ENCODE data around the gene STX12. TPM values are rescaled to one million over a fixed set of nuclear protein-coding genes. Genes with fewer than 3 reads are reported as not detected.

STX12 gene
- polyA plus RNA-seq, 1 of the 3 experiments (the other 2 are of a cell fraction): 12.9 TPM

DNA sequence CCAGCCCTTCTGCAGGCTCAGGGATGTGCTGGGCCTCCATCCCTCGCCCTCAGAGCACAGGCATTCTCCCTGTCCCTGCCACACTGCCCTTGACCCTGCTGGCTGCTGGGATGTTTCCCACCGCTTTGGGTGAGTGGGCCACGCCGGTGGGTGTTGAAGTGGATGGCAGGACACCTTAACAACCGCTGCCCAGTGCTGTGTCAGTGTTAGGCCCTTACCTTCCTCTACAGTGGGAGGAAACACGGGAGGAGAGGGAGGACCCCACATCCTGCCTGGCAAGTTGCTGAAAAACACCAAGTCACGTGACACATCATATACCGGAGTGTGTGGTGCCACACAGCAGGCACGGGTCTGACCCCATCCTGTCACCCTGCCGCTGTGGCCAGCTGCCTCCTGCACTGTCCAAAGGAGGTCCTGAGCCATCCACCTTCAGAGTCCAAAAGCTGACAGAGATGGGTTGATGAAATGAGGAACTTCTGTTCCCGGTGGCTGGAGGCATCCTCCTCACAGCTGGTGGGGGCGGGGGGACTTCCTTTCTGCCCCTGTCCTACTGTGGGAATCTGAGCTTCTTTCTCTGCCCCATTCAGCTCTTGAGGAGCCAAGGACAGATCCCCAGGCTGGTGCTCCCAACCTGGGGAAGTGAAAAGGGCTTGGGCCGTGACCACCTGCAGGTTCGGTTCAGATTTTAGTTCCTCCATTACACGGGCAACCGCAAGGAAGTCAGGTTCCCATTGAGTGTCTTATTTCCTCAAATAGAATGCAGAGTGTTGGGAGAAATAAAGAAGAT is 96.1 kb downstream of the STX12 start:
- no peaks in the 10 kb centered on the region for H3K9me3 ChIP-seq
- H3K9me2 ChIP-seq: no peaks in the 10 kb centered on the region
- no peak overlapping the region for H3K27ac ChIP-seq (ENCODE audit: low read depth in 2 of 2, low read length in 1 of 2)
- no peak overlapping the region for H3K4me2 ChIP-seq
- no peak overlapping the region for H3K4me3 ChIP-seq (ENCODE audit: low read depth in 2 of 2, low read length in 1 of 2)
- no peak for TF ChIP-seq EZH2phosphoT487 (IDR thresholded peaks at IDR 0.05; ENCODE audit: borderline replicate concordance, low read depth)
- TF ChIP-seq TAF1 (IDR thresholded peaks at IDR 0.05; ENCODE audit: borderline replicate concordance, low read depth, low read length): no peak
- no peak for TF ChIP-seq RCOR1 (IDR thresholded peaks at IDR 0.05; ENCODE audit: low read length)
- TF ChIP-seq, protein P1, sequence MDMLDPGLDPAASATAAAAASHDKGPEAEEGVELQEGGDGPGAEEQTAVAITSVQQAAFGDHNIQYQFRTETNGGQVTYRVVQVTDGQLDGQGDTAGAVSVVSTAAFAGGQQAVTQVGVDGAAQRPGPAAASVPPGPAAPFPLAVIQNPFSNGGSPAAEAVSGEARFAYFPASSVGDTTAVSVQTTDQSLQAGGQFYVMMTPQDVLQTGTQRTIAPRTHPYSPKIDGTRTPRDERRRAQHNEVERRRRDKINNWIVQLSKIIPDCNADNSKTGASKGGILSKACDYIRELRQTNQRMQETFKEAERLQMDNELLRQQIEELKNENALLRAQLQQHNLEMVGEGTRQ (IDR thresholded peaks at IDR 0.05; ENCODE audit: borderline replicate concordance, low read depth, low read length): no peak
- no peak for TF ChIP-seq YY1 (IDR thresholded peaks at IDR 0.05; ENCODE audit: low read depth)
- TF ChIP-seq, protein P2, sequence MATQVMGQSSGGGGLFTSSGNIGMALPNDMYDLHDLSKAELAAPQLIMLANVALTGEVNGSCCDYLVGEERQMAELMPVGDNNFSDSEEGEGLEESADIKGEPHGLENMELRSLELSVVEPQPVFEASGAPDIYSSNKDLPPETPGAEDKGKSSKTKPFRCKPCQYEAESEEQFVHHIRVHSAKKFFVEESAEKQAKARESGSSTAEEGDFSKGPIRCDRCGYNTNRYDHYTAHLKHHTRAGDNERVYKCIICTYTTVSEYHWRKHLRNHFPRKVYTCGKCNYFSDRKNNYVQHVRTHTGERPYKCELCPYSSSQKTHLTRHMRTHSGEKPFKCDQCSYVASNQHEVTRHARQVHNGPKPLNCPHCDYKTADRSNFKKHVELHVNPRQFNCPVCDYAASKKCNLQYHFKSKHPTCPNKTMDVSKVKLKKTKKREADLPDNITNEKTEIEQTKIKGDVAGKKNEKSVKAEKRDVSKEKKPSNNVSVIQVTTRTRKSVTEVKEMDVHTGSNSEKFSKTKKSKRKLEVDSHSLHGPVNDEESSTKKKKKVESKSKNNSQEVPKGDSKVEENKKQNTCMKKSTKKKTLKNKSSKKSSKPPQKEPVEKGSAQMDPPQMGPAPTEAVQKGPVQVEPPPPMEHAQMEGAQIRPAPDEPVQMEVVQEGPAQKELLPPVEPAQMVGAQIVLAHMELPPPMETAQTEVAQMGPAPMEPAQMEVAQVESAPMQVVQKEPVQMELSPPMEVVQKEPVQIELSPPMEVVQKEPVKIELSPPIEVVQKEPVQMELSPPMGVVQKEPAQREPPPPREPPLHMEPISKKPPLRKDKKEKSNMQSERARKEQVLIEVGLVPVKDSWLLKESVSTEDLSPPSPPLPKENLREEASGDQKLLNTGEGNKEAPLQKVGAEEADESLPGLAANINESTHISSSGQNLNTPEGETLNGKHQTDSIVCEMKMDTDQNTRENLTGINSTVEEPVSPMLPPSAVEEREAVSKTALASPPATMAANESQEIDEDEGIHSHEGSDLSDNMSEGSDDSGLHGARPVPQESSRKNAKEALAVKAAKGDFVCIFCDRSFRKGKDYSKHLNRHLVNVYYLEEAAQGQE (IDR thresholded peaks at IDR 0.05; ENCODE audit: low read depth, low read length): no peak
- no peak for TF ChIP-seq GABPA (IDR thresholded peaks at IDR 0.05; ENCODE audit: low read depth)
- TF ChIP-seq JUND (IDR thresholded peaks at IDR 0.05): no peak
- no peak for TF ChIP-seq MEF2A (IDR thresholded peaks at IDR 0.05; ENCODE audit: borderline replicate concordance, low read depth)
- TF ChIP-seq, protein P3, sequence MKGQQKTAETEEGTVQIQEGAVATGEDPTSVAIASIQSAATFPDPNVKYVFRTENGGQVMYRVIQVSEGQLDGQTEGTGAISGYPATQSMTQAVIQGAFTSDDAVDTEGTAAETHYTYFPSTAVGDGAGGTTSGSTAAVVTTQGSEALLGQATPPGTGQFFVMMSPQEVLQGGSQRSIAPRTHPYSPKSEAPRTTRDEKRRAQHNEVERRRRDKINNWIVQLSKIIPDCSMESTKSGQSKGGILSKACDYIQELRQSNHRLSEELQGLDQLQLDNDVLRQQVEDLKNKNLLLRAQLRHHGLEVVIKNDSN (IDR thresholded peaks at IDR 0.05; ENCODE audit: borderline replicate concordance, low read depth): no peak
- TF ChIP-seq NFIC (IDR thresholded peaks at IDR 0.05; ENCODE audit: borderline replicate concordance): no peak
- no peak for TF ChIP-seq SMC3 (IDR thresholded peaks at IDR 0.05; ENCODE audit: low read depth, low read length)
- peaks cover 13% of the 10 kb centered on the region for H3F3A ChIP-seq (replicated peaks; ENCODE audit: insufficient read depth)
- no peak overlapping the region for H2AFZ ChIP-seq (ENCODE audit: low read depth)
- peaks cover 0 to 8% of the 10 kb centered on the region in 2 experiments; a peak in 1 of 4 replicates for H3K4me1 ChIP-seq (ENCODE audit: control insufficient read depth in 1 of 2, insufficient read depth in 2 of 2, low read depth in 1 of 2, low read length in 1 of 2)
- WGBS (ENCODE audit: low lambda C conversion rate): 95% methylated on average over 7 of the region's 16 CpGs
- ChIA-PET CTCF (interaction anchor here (0.7 kb wide), 1 partner anchor 11 kb away, joined by 3 read pairs; no protein-coding TSS in a partner anchor), POLR2A (no interaction called here)
- no peaks in the 10 kb centered on the region for H3K36me3 ChIP-seq (replicated peaks in 1 of 2; ENCODE audit: control insufficient read depth in 1 of 2, insufficient read depth in 2 of 2, low read length in 1 of 2)
- no peak for DNase-seq
- no peaks in the 10 kb centered on the region for H4K20me1 ChIP-seq (ENCODE audit: insufficient read depth)
- H3K27me3 ChIP-seq (ENCODE audit: insufficient read depth): no peaks in the 10 kb centered on the region
- H3K79me2 ChIP-seq (ENCODE audit: insufficient read depth): no peaks in the 10 kb centered on the region
- no peak overlapping the region for H3K9ac ChIP-seq

Data from SK-N-SH (cell line).